ENCODE results near the gene CYGB.

The CYGB gene

DNA sequence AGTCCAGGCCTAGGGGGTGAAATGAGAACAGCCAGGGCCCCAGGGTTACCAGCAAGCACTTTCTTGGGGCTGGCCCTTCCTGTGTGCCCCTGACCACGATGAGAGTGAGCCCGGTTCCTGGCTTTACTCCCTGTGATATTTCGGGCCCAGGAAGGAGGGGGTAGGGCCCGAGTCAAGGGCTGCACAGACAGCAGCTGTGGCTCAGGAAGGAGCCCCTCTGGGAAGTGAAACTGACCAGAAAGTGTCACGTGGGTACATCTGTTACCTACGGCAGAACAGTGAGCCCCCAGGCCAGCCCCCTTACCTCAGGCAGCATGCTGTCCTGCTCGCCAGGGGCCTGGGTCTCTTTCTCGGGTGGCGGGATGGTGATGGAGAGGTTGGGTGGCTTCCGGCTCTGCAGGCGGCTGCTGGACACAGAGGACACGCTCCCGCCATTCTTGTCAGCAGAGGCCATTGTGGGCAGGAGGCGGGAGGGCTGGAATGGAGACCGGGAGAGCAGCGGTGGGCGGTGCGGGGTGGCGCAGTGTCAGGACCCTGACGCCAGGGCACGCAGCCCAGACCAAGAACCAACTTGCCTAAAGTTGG lies 56.3 kb downstream of the CYGB start:
- peak; percentile 42 for DNase-seq (ENCODE audit: low read depth)
- H3K4me3 ChIP-seq (ENCODE audit: low read depth, low read length), result no peak overlapping the region

GRCh38 chr17:76480632-76481031 lies 56.9 kb downstream of the CYGB start:
- no peak for TF ChIP-seq MAX (IDR thresholded peaks at IDR 0.05; ENCODE audit: low read depth, low read length)
- TF ChIP-seq MYC (IDR thresholded peaks at IDR 0.05; ENCODE audit: low read depth, low read length), result no peak
- no peak for TF ChIP-seq POLR2A (IDR thresholded peaks at IDR 0.05; ENCODE audit: extremely low read depth, insufficient read length)
- no peak for TF ChIP-seq CTCF (IDR thresholded peaks at IDR 0.05; ENCODE audit: low read depth, low read length)
- peak; percentile 35 for DNase-seq (ENCODE audit: low read depth)
- H3K4me3 ChIP-seq (ENCODE audit: low read depth, low read length), result no peak overlapping the region

More for the DNA sequence above, 56.3 kb downstream of the CYGB start:
- no peak for TF ChIP-seq CTCF (IDR thresholded peaks at IDR 0.05; ENCODE audit: low read depth, low read length)
- TF ChIP-seq POLR2A (IDR thresholded peaks at IDR 0.05; ENCODE audit: extremely low read depth, insufficient read length), result no peak
- TF ChIP-seq MAX (IDR thresholded peaks at IDR 0.05; ENCODE audit: low read depth, low read length), result no peak
- TF ChIP-seq MYC (IDR thresholded peaks at IDR 0.05; ENCODE audit: low read depth, low read length), result no peak

DNA sequence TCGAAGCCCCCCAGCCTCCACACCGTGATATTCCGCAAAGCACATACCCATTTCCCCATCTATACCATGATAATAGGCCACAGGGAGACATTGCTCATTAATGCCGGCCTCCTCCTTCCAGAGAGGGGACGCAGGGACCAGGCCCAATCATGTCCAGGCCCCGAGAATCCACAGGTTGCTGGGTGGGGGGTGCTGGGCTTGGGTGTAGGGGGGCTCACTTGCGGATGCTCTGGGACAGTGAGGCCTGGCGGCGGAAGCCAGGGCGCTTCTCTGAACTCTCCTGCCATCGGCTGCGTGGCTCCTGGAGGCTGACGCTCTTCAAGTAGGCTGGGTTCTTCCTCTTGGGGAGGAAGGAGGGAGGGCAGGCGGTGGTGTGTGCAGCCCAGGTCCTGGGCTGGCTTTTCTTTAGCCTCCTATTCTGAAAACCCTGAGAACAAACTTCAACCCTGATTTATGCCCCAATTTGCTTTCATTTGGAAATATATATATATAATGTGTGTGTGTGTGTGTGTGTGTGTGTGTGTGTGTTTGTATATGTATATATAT lies 57.9 kb downstream of the CYGB start:
- no peak for DNase-seq (ENCODE audit: low read depth)
- H3K4me3 ChIP-seq (ENCODE audit: low read depth, low read length), result no peak overlapping the region
- TF ChIP-seq MAX (IDR thresholded peaks at IDR 0.05; ENCODE audit: low read depth, low read length) (no peak), CTCF (IDR thresholded peaks at IDR 0.05; ENCODE audit: low read depth, low read length) (no peak), MYC (IDR thresholded peaks at IDR 0.05; ENCODE audit: low read depth, low read length) (no peak), POLR2A (IDR thresholded peaks at IDR 0.05; ENCODE audit: extremely low read depth, insufficient read length) (no peak)

- no peak overlapping the region for H3K4me3 ChIP-seq (ENCODE audit: low read depth, low read length)
- TF ChIP-seq CTCF (IDR thresholded peaks at IDR 0.05; ENCODE audit: low read depth, low read length), result no peak
- TF ChIP-seq MAX (IDR thresholded peaks at IDR 0.05; ENCODE audit: low read depth, low read length), result no peak
- TF ChIP-seq MYC (IDR thresholded peaks at IDR 0.05; ENCODE audit: low read depth, low read length), result no peak
- no peak for TF ChIP-seq POLR2A (IDR thresholded peaks at IDR 0.05; ENCODE audit: extremely low read depth, insufficient read length)
- DNase-seq (ENCODE audit: low read depth), result no peak
These were observed 58.6 kb downstream of the CYGB start for GRCh38 chr17:76478730-76479514.

- TF ChIP-seq POLR2A (IDR thresholded peaks at IDR 0.05; ENCODE audit: extremely low read depth, insufficient read length), result no peak
- no peak for TF ChIP-seq MYC (IDR thresholded peaks at IDR 0.05; ENCODE audit: low read depth, low read length)
- no peak for TF ChIP-seq CTCF (IDR thresholded peaks at IDR 0.05; ENCODE audit: low read depth, low read length)
- TF ChIP-seq MAX (IDR thresholded peaks at IDR 0.05; ENCODE audit: low read depth, low read length), result no peak
- no peak overlapping the region for H3K4me3 ChIP-seq (ENCODE audit: low read depth, low read length)
- no peak for DNase-seq (ENCODE audit: low read depth)
These were observed 59.4 kb downstream of the CYGB start for GRCh38 chr17:76478097-76478496.
